Activated B cell treated with CpG ODN at 0.5 μM for 24 hours (primary cell): ENCODE data around the gene SPHK2. TPM values are rescaled to one million over a fixed set of nuclear protein-coding genes. Genes with fewer than 3 reads are reported as not detected.
"Not testable (repeated sequence)": the region's sequence is repeated elsewhere in the genome, so short reads cannot be mapped to it uniquely, and the experiment has no call there.

ENCODE experiments used
- ATAC-seq: fragments of 200-7000 bp; cut with Tn5 transposase; one replicate; pipeline ENCODE4 v1.10.0; 2021; ENCODE audit warnings: low read depth, mild to moderate bottlenecking, moderate library complexity
- CTCF ChIA-PET: fragments of 350-600 bp; sonication (Branson Sonifier 250); formaldehyde crosslinking; loops from one replicate; lab custom pipeline; 2021; ENCODE audit warnings: antibody characterized with exemption; lab: Charles Lee
- POLR2A ChIA-PET: fragments of 350-600 bp; sonication (Branson Sonifier 250); formaldehyde crosslinking; loops from one replicate; lab custom pipeline; 2021; ENCODE audit warnings: antibody characterized with exemption; lab: Charles Lee
- DNase-seq: peaks from one replicate; pipeline ENCODE4 v3.0.0; 2022
- H3K27ac Mint-ChIP-seq: one replicate; pipeline ENCODE4 v1.8.0; 2020; ENCODE audit warnings: mixed read lengths
- H3K27me3 Mint-ChIP-seq: one replicate; pipeline ENCODE4 v1.8.0; 2021; ENCODE audit warnings: mixed read lengths
- H3K36me3 Mint-ChIP-seq: one replicate; pipeline ENCODE4 v1.8.0; 2021; ENCODE audit warnings: low read depth, mixed read lengths
- H3K4me1 Mint-ChIP-seq: one replicate; pipeline ENCODE4 v1.8.0; 2021; ENCODE audit warnings: mixed read lengths
- H3K4me3 Mint-ChIP-seq: one replicate; pipeline ENCODE4 v1.8.0; 2020; ENCODE audit warnings: mild to moderate bottlenecking, mixed read lengths
- H3K9me3 Mint-ChIP-seq: one replicate; pipeline ENCODE4 v1.8.0; 2020; ENCODE audit warnings: mixed read lengths
- CTCF ChIP-seq: fragments of 200-600 bp; IDR thresholded peaks from one replicate; pipeline ENCODE4 v1.8.0; 2022; ENCODE audit warnings: antibody characterized with exemption, mild to moderate bottlenecking
- intact Hi-C: fragments of 100-400 bp; cut with micrococcal nuclease; formaldehyde crosslinking; loops from one replicate; pipeline ENCODE4 v1.15.1; 2024
- total RNA-seq: library from RNA; stranded (reverse); gene quantifications from 2 replicates; pipeline ENCODE4 v1.2.3, GENCODE V29; 2022

The SPHK2 gene
- total RNA-seq, 1 donor from 2014 or later = 48.5 TPM

DNA sequence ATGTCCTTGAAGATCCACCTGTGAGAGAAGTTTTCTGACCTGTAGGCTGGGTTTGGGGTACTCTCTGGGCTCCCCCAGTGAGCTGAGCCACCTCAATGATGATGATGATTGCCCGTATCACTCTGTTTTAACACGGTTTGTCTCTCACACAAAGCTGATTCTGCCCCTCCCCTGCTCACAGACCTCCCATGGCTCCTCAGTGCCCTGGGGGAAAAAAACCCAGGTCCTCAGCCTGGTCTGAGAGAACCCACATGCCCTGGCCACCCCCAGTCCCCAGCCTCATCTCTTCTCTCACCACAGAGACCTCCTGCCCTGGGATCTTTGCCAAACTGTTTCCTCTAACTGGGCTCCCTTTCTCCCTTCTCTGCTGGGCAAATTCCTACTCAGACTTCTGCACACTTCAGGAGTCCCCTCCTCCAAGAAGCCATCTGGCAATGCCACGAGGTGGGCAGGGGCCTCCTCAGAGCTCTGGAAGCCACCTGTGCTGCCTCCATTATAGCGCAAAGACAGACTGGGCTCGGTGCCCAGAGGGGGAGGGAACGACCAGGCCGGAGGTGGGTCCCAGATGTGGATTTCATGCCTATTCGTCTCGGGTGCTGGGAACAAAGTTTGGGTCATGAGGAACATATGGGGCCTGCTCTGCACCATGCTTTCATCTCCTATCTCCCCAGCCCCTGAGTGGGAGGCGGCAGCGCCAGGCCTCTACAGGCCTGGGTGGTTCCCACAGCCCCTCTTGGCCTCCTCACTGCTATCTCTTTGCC lies 35.2 kb downstream of the SPHK2 start:
- ChIA-PET CTCF (no interaction called here), POLR2A (no interaction called here)
- TF ChIP-seq CTCF = no peak
- H3K27me3 Mint-ChIP-seq = no peaks in the 10 kb centered on the region
- no peak for DNase-seq
- no peaks in the 10 kb centered on the region for H3K36me3 Mint-ChIP-seq
- intact Hi-C loops = no loop called here
- no peak overlapping the region for H3K27ac Mint-ChIP-seq
- no peaks in the 10 kb centered on the region for H3K9me3 Mint-ChIP-seq
- no peak overlapping the region for H3K4me3 Mint-ChIP-seq
- no peak for ATAC-seq
- peaks cover 17% of the 10 kb centered on the region for H3K4me1 Mint-ChIP-seq

GRCh38 chr19:48656840-48657474 lies 37.7 kb downstream of the SPHK2 start:
- POLR2A ChIA-PET = interaction anchor here (1.6 kb wide), 1 partner anchor 8 kb away, joined by 3 read pairs; no protein-coding TSS in a partner anchor
- Mint-ChIP-seq H3K36me3 (no peaks in the 10 kb centered on the region), H3K4me3 (no peak overlapping the region), H3K27ac (no peak overlapping the region), H3K27me3 (no peaks in the 10 kb centered on the region), H3K4me1 (peaks cover 20% of the 10 kb centered on the region), H3K9me3 (no peaks in the 10 kb centered on the region)
- DNase-seq (no peak), ATAC-seq (no peak)
- CTCF ChIA-PET = no interaction called here
- intact Hi-C loops = no loop called here
- TF ChIP-seq CTCF = no peak

GRCh38 chr19:48657828-48658227 lies 38.5 kb downstream of the SPHK2 start:
- ATAC-seq = not testable (repeated sequence)

GRCh38 chr19:48658483-48658882 lies 39.2 kb downstream of the SPHK2 start:
- intact Hi-C loops = no loop called here

More at GRCh38 chr19:48657828-48658227, 38.5 kb downstream of the SPHK2 start:
- DNase-seq, H3K27ac Mint-ChIP-seq, CTCF ChIA-PET, intact Hi-C loops, H3K27me3 Mint-ChIP-seq, H3K4me3 Mint-ChIP-seq, H3K36me3 Mint-ChIP-seq, H3K9me3 Mint-ChIP-seq: not testable (repeated sequence)
- H3K4me1 Mint-ChIP-seq = peaks cover 17% of the 10 kb centered on the region
- POLR2A ChIA-PET = interaction anchor here (0.7 to 1.6 kb wide), 3 partner anchors 9 to 242 kb away, joined by 3 to 4 read pairs (median 3); partner anchors contain the start of genes CA11 and NUCB1

DNA sequence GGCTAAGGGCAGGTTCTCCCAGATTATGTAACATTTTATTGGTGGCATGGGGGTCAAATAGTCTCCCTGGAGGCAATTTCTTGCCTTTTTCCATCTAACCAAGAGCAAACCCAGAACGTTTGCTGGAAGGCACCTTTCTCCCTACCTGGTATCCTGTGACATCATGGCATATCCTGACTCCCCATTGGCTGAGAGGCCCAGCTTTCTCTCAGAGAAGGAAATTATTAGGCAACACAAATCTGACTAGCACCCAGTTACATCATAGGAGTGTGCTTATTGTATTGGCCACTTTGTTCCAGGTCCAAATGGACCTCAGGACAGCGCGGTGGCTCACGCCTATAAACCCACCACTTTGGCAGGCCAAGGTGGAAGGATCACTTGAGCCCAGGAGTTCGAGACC lies 40.5 kb downstream of the SPHK2 start:
- ChIA-PET POLR2A (interaction anchor here (0.6 kb wide), 1 partner anchor 11 kb away, joined by 3 read pairs; no protein-coding TSS in a partner anchor), CTCF (interaction anchor here (0.9 kb wide), 1 partner anchor 15 kb away, joined by 3 read pairs; no protein-coding TSS in a partner anchor)
- Mint-ChIP-seq H3K9me3 (no peaks in the 10 kb centered on the region), H3K4me3 (no peak overlapping the region), H3K27ac (no peak overlapping the region), H3K27me3 (no peaks in the 10 kb centered on the region), H3K36me3 (no peaks in the 10 kb centered on the region), H3K4me1 (peaks cover 16% of the 10 kb centered on the region)
- ATAC-seq (no peak), DNase-seq (no peak)
- no peak for TF ChIP-seq CTCF
- intact Hi-C loops = loop anchor here (2.0 kb wide), 1 partner anchor 55 kb away; no protein-coding TSS in a partner anchor

More at GRCh38 chr19:48658483-48658882, 39.2 kb downstream of the SPHK2 start:
- CTCF ChIA-PET = no interaction called here
- Mint-ChIP-seq H3K27ac (no peak overlapping the region), H3K4me3 (no peak overlapping the region), H3K27me3 (no peaks in the 10 kb centered on the region), H3K36me3 (no peaks in the 10 kb centered on the region), H3K9me3 (no peaks in the 10 kb centered on the region), H3K4me1 (peaks cover 16% of the 10 kb centered on the region)
- no peak for ATAC-seq
- POLR2A ChIA-PET = interaction anchor here (0.6 to 1.0 kb wide), 3 partner anchors 12 to 1016 kb away, joined by 3 to 4 read pairs (median 4); partner anchors contain the start of genes CA11 and NUCB1
- no peak for DNase-seq
- TF ChIP-seq CTCF = no peak
